H1 (cell line): ENCODE data around the gene FAM204A. TPM values are rescaled to one million over a fixed set of nuclear protein-coding genes. Genes with fewer than 3 reads are reported as not detected.

Experiments used
- CTCF ChIA-PET: fragments of 300-600 bp; sonication (Branson Sonifier 250); formaldehyde crosslinking; loops from one replicate; lab custom pipeline; 2021; ENCODE audit not compliant: partially characterized antibody; lab: Charles Lee
- POLR2A ChIA-PET: fragments of 300-600 bp; sonication (Branson Sonifier 250); formaldehyde crosslinking; loops from one replicate; lab custom pipeline; 2021; ENCODE audit warnings: inconsistent platforms; ENCODE audit not compliant: partially characterized antibody; lab: Charles Lee
- DNase-seq, 2 experiments: peaks; one replicate each; pipeline versions ENCODE4 v3.0.0 to v3.0.0-alpha.2; 2010 to 2022; ENCODE audit warnings: low spot score in 2 of 2, low read depth in 1 of 2, mixed read lengths in 1 of 2
- FAIRE-seq: peaks from 2 replicates; lab custom pipeline; 2011; peaks lifted over from hg19 to GRCh38; lab: Jason Lieb, UNC
- H2AFZ ChIP-seq: 2 replicates; pipeline ENCODE4 v1.8.1; 2012; ENCODE audit warnings: low read length, inconsistent platforms
- H2AK5ac ChIP-seq: 2 replicates; pipeline ENCODE4 v1.6.1; 2013; ENCODE audit warnings: low read depth, low read length
- H2BK120ac ChIP-seq: replicated peaks from 2 replicates; pipeline ENCODE3; 2013; ENCODE audit warnings: low read depth, low read length, inconsistent platforms
- H2BK12ac ChIP-seq: 2 replicates; pipeline ENCODE4 v1.6.1; 2013; ENCODE audit warnings: low read depth, low read length
- H2BK15ac ChIP-seq: 2 replicates; pipeline ENCODE4 v1.6.1; 2013; ENCODE audit warnings: low read length
- H2BK20ac ChIP-seq: 2 replicates; pipeline ENCODE4 v1.6.1; 2013; ENCODE audit warnings: low read length
- H2BK5ac ChIP-seq: 2 replicates; pipeline ENCODE4 v1.6.1; 2013; ENCODE audit warnings: low read depth, low read length
- H3K14ac ChIP-seq: 2 replicates; pipeline ENCODE4 v1.6.1; 2013; ENCODE audit warnings: inconsistent platforms; ENCODE audit not compliant: insufficient read length
- H3K18ac ChIP-seq: 2 replicates; pipeline ENCODE4 v1.6.1; 2013; ENCODE audit warnings: low read length; ENCODE audit errors: extremely low read depth
- H3K23ac ChIP-seq: 2 replicates; pipeline ENCODE4 v1.6.1; 2013; ENCODE audit warnings: inconsistent platforms; ENCODE audit not compliant: insufficient read length
- H3K23me2 ChIP-seq: 2 replicates; pipeline ENCODE4 v1.6.1; 2013; ENCODE audit warnings: low read depth, low read length
- H3K27ac ChIP-seq: 2 replicates; pipeline ENCODE4 v1.6.1; 2011; ENCODE audit warnings: low read depth, low read length, inconsistent platforms
- H3K27me3 ChIP-seq, 4 experiments: replicated peaks in 1 of 4; 1 replicate in 1 of 4; 2 replicates in 3 of 4; pipeline versions ENCODE4 v1.6.1 to v1.8.1; 2011 to 2013; ENCODE audit warnings: low read length in 3 of 4, mild to moderate bottlenecking in 3 of 4, inconsistent platforms in 2 of 4, mixed read lengths in 2 of 4, moderate library complexity in 1 of 4; ENCODE audit not compliant: control insufficient read depth in 3 of 4, insufficient read depth in 3 of 4; ENCODE audit errors: extremely low read depth in 1 of 4
- H3K36me3 ChIP-seq, 4 experiments: 2 replicates each; pipeline versions ENCODE4 v1.6.1 to v1.8.1; 2011 to 2013; ENCODE audit warnings: mild to moderate bottlenecking in 4 of 4, low read length in 3 of 4, moderate library complexity in 2 of 4, control low read depth in 1 of 4, inconsistent platforms in 1 of 4; ENCODE audit not compliant: insufficient read depth in 4 of 4, control insufficient read depth in 2 of 4
- H3K4ac ChIP-seq: replicated peaks from 2 replicates; pipeline ENCODE3; 2013; ENCODE audit warnings: low read length, low read depth, mixed read lengths, inconsistent platforms; ENCODE audit not compliant: insufficient read length
- H3K4me1 ChIP-seq, 4 experiments: replicated peaks in 1 of 4; 1 replicate in 1 of 4; 2 replicates in 3 of 4; pipeline versions ENCODE4 v1.6.1 to v1.8.1; 2011 to 2013; ENCODE audit warnings: low read length in 3 of 4, inconsistent platforms in 2 of 4, mixed read lengths in 1 of 4; ENCODE audit not compliant: insufficient read depth in 4 of 4, control insufficient read depth in 3 of 4
- H3K4me2 ChIP-seq, 2 experiments: 2 replicates each; pipeline versions ENCODE4 v1.6.1 to v1.8.1; 2011 to 2013; ENCODE audit warnings: low read depth in 2 of 2, low read length in 2 of 2, control low read depth in 1 of 2, inconsistent platforms in 1 of 2, mild to moderate bottlenecking in 1 of 2; ENCODE audit not compliant: insufficient read depth in 1 of 2
- H3K4me3 ChIP-seq, 4 experiments: fragments of 200-600, 300-600 bp in 1 of 4; sonication (generic), shearing (Covaris generic), sonication (Bioruptor Twin) in 1 of 4; 2 replicates each; pipeline versions ENCODE4 v1.5.1 to v1.8.1; 2011 to 2016; ENCODE audit warnings: low read length in 4 of 4, low read depth in 3 of 4, control low read depth in 2 of 4, inconsistent platforms in 2 of 4, mild to moderate bottlenecking in 2 of 4, mixed read lengths in 1 of 4, moderate library complexity in 1 of 4; ENCODE audit not compliant: insufficient read depth in 2 of 4; ENCODE audit errors: extremely low read depth in 1 of 4
- H3K56ac ChIP-seq: replicated peaks from 2 replicates; pipeline ENCODE3; 2013; ENCODE audit warnings: low read depth, mild to moderate bottlenecking, mixed read lengths, low read length, inconsistent platforms; ENCODE audit not compliant: insufficient read length
- H3K79me1 ChIP-seq: 2 replicates; pipeline ENCODE4 v1.6.1; 2013; ENCODE audit warnings: low read depth, low read length, control low read depth
- H3K79me2 ChIP-seq, 2 experiments: 2 replicates each; pipeline versions ENCODE4 v1.6.1 to v1.8.1; 2012 to 2013; ENCODE audit warnings: low read length in 2 of 2, mild to moderate bottlenecking in 2 of 2, inconsistent platforms in 1 of 2; ENCODE audit not compliant: insufficient read depth in 2 of 2, control insufficient read depth in 1 of 2
- H3K9ac ChIP-seq, 4 experiments: replicated peaks in 1 of 4; 1 replicate in 1 of 4; 2 replicates in 3 of 4; pipeline versions ENCODE4 v1.6.1 to v1.8.1; 2011 to 2013; ENCODE audit warnings: low read depth in 3 of 4, low read length in 3 of 4, control low read depth in 2 of 4, mild to moderate bottlenecking in 2 of 4, moderate library complexity in 2 of 4, inconsistent platforms in 1 of 4; ENCODE audit errors: extremely low read depth in 1 of 4
- H3K9me3 ChIP-seq, 2 experiments: 2 replicates each; pipeline versions ENCODE4 v1.6.1 to v1.8.1; 2012 to 2013; ENCODE audit warnings: mild to moderate bottlenecking in 2 of 2, moderate library complexity in 2 of 2, control low read depth in 1 of 2, inconsistent platforms in 1 of 2, low read depth in 1 of 2, low read length in 1 of 2, mixed read lengths in 1 of 2; ENCODE audit not compliant: insufficient read depth in 2 of 2
- H4K20me1 ChIP-seq, 2 experiments: replicated peaks in 1 of 2; 2 replicates each; pipeline versions ENCODE3 to v1.8.1; 2011 to 2013; ENCODE audit warnings: inconsistent platforms in 2 of 2, low read length in 2 of 2, mild to moderate bottlenecking in 1 of 2; ENCODE audit not compliant: insufficient read depth in 2 of 2, control insufficient read depth in 1 of 2
- H4K5ac ChIP-seq: 2 replicates; pipeline ENCODE4 v1.6.1; 2013; ENCODE audit warnings: low read length, low read depth, mixed read lengths, inconsistent platforms; ENCODE audit not compliant: insufficient read length
- H4K8ac ChIP-seq: 2 replicates; pipeline ENCODE4 v1.8.0; 2013; ENCODE audit warnings: mild to moderate bottlenecking, moderate library complexity, low read length, inconsistent platforms; ENCODE audit not compliant: insufficient read depth; ENCODE audit errors: extremely low read depth
- H4K91ac ChIP-seq: replicated peaks from 2 replicates; pipeline ENCODE3; 2013; ENCODE audit warnings: low read length, mixed read lengths, inconsistent platforms; ENCODE audit not compliant: insufficient read length
- CEBPB ChIP-seq: IDR thresholded peaks from 2 replicates; pipeline ENCODE4 v1.6.1; 2012; ENCODE audit warnings: low read depth, low read length
- EP300 ChIP-seq, 2 experiments: IDR thresholded peaks; 1 replicate in 1 of 2; 2 replicates in 1 of 2; pipeline ENCODE4 v1.6.1; 2011 to 2012; ENCODE audit warnings: low read depth in 2 of 2, low read length in 2 of 2, mild to moderate bottlenecking in 2 of 2, borderline replicate concordance in 1 of 2, inconsistent platforms in 1 of 2, moderate library complexity in 1 of 2
- KDM5A ChIP-seq: fragments of 200-600 bp; IDR thresholded peaks from 2 replicates; pipeline ENCODE4 v1.7.1; 2012; ENCODE audit warnings: mild to moderate bottlenecking, low read length, inconsistent platforms, mixed read lengths
- POLR2AphosphoS5 ChIP-seq: IDR thresholded peaks from 2 replicates; pipeline ENCODE4 v1.6.1; 2011; ENCODE audit warnings: low read depth, low read length
- RAD21 ChIP-seq, 2 experiments: IDR thresholded peaks in 1 of 2; conservative IDR thresholded peaks in 1 of 2; 2 replicates each; pipeline ENCODE4 v1.6.1; 2011; ENCODE audit warnings: low read depth in 2 of 2, low read length in 2 of 2, improper control_type of control experiment in 1 of 2, inconsistent platforms in 1 of 2, mild to moderate bottlenecking in 1 of 2, moderate library complexity in 1 of 2
- SUZ12 ChIP-seq: fragments of 200-600 bp; sonication (generic); IDR thresholded peaks from 2 replicates; pipeline ENCODE4 v1.6.1; 2012; ENCODE audit warnings: mild to moderate bottlenecking, inconsistent platforms, low read length, moderate library complexity, mixed read lengths
- ZNF274 ChIP-seq: IDR thresholded peaks from 2 replicates; pipeline ENCODE4 v1.7.0; 2012; ENCODE audit warnings: low read length, borderline replicate concordance; ENCODE audit errors: extremely low read depth
- WGBS, 2 experiments: shearing (Covaris generic) in 1 of 2; methylation state at CpG; one replicate each; pipeline versions ENCODE4 v1.1.6 to v1.1.7; 2013 to 2015; ENCODE audit warnings: low lambda C conversion rate in 2 of 2, mixed read lengths in 2 of 2, inconsistent platforms in 1 of 2, low coverage in 1 of 2, missing lambda C conversion rate in 1 of 2; ENCODE audit not compliant: insufficient replicate concordance in 2 of 2, insufficient coverage in 1 of 2, insufficient read length in 1 of 2; ENCODE audit errors: extremely low coverage in 1 of 2, missing lambda C conversion rate in 1 of 2; 5-methylcytosine and 5-hydroxymethylcytosine counted together
- polyA plus RNA-seq, 7 experiments: library from polyadenylated mRNA; depleted of rRNA in 3 of 7; stranded (reverse) in 5 of 7; unstranded in 2 of 7; fragments of >200 nt in 5 of 7; fragments of 200-250 nt in 2 of 7; gene quantifications; 1 replicate in 5 of 7; 2 replicates in 1 of 7; 4 replicates in 1 of 7; pipeline versions ENCODE4 v1.2.1 to v1.2.3, GENCODE V29; 2011 to 2013; ENCODE audit warnings: missing spikeins in 2 of 7, mixed read lengths in 2 of 7
- total RNA-seq: library from RNA; stranded (reverse); fragmentation: NEBNext Ultra II Directional; extraction: Animal tissue kit (Norgen Biotek cat#: 25700); gene quantifications from 2 replicates; pipeline ENCODE4 v1.2.1, GENCODE V29; 2021
- TF ChIP-seq, protein P1 (sequence below): IDR thresholded peaks from 2 replicates; pipeline ENCODE4 v1.6.1; 2012; ENCODE audit warnings: inconsistent platforms
- TF ChIP-seq, protein P2 (sequence below), 3 experiments: IDR thresholded peaks; 1 replicate in 2 of 3; 2 replicates in 1 of 3; pipeline versions ENCODE4 v1.5.1 to v1.6.1; 2011; ENCODE audit warnings: low read length in 3 of 3, mild to moderate bottlenecking in 3 of 3, inconsistent platforms in 2 of 3, low read depth in 1 of 3, moderate library complexity in 1 of 3; ENCODE audit not compliant: insufficient read depth in 1 of 3; ENCODE audit errors: control extremely low read depth in 1 of 3

Gene FAM204A
- total and polyA plus RNA-seq, 2 of the 8 experiments (the other 6 are each of a cell fraction or from before 2014, with no cell fraction given), result 4.9 to 37.4 TPM

DNA sequence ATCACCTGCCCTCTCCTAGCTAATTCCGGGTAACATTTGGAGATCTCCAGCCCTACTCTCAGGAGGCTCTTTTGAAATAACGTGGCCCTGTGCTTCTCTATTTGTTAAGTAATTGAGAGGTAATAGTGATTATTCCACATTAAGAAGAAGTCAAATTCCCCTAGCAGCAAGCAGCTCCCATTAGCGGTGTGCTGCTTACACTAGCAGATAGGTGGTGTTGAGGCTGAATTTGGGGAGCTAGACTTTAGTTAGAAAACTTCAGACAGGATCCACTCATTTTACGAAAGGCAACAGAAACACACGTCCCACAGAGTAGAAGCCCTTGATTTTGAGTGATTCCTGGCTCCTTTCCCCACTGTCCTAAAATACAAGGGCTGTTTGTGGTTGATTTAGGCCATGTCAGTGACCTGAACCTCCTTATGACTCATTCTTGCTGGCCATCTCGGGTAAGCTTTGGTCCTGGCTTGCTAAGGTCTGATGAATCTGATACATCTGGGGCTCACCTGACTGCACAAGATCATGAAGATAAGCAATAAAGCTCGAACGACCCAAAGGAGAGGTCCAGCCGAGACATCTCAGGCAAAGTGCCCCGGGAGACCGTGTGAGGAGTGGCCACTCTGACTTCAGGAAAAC, 77.2 kb downstream of the FAM204A start:
- peaks cover 1 to 4% of the 10 kb centered on the region in 2 experiments for H4K20me1 ChIP-seq
- 68% methylated on average over 11 of the region's 11 CpGs; no CpG with 5 or more reads in 1 of the 2 experiments for WGBS, 2 experiments
- no peak overlapping the region for H3K27ac ChIP-seq
- ChIA-PET POLR2A (interaction anchor here (0.6 kb wide), 1 partner anchor 40 kb away, joined by 3 read pairs; no protein-coding TSS in a partner anchor), CTCF (interaction anchor here (0.8 to 1.8 kb wide), 14 partner anchors 9 to 769 kb away, joined by 3 to 9 read pairs (median 3); no protein-coding TSS in a partner anchor)
- H3K14ac ChIP-seq, result no peak overlapping the region
- DNase-seq (no peak), FAIRE-seq (no peak)
- H3K9me3 ChIP-seq, result no peaks in the 10 kb centered on the region
- H3K27me3 ChIP-seq, result peaks cover 35 to 81% (median 58%) of the 10 kb centered on the region in 4 experiments
- H3K36me3 ChIP-seq, result no peaks in the 10 kb centered on the region
- H4K8ac ChIP-seq, result no peak overlapping the region; the same call in 1 of the 2 replicates
- H3K23ac ChIP-seq, result no peak overlapping the region
- no peaks in the 10 kb centered on the region for H3K79me2 ChIP-seq
- H3K79me1 ChIP-seq, result no peaks in the 10 kb centered on the region
- no peak overlapping the region for H2AFZ ChIP-seq
- H2BK12ac ChIP-seq, result no peak overlapping the region
- H3K4me1 ChIP-seq, result peaks cover 0 to 5% (median 0%) of the 10 kb centered on the region in 4 experiments; a peak in 1 of 7 replicates
- H3K56ac ChIP-seq, result no peak overlapping the region
- no peak overlapping the region for H2BK5ac ChIP-seq
- no peak overlapping the region for H3K4me3 ChIP-seq
- H2BK15ac ChIP-seq, result no peak overlapping the region
- H3K9ac ChIP-seq, result no peak overlapping the region
- no peaks in the 10 kb centered on the region for H3K23me2 ChIP-seq
- H4K5ac ChIP-seq, result no peak overlapping the region
- no peak overlapping the region for H2BK20ac ChIP-seq
- no peak overlapping the region for H2BK120ac ChIP-seq
- no peak overlapping the region for H2AK5ac ChIP-seq
- no peak overlapping the region for H3K4ac ChIP-seq
- no peak overlapping the region for H4K91ac ChIP-seq
- H3K18ac ChIP-seq, result no peak overlapping the region
- no peak overlapping the region for H3K4me2 ChIP-seq
- no peak for TF ChIP-seq KDM5A
- no peak for TF ChIP-seq CEBPB
- TF ChIP-seq RAD21 (IDR thresholded peaks at IDR 0.05 in 1 of 2, conservative IDR thresholded peaks at IDR 0.05 in 1 of 2; ENCODE audit: low read depth in 2 of 2, low read length in 2 of 2), result peak; percentile 19 to 34; a peak in 2 of 4 replicates
- TF ChIP-seq POLR2AphosphoS5, result no peak
- TF ChIP-seq ZNF274, result no peak
- TF ChIP-seq, protein P1, sequence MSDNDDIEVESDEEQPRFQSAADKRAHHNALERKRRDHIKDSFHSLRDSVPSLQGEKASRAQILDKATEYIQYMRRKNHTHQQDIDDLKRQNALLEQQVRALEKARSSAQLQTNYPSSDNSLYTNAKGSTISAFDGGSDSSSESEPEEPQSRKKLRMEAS, result no peak
- no peak for TF ChIP-seq SUZ12
- no peak for TF ChIP-seq EP300 (IDR thresholded peaks at IDR 0.05; ENCODE audit: borderline replicate concordance in 1 of 2, low read depth in 2 of 2, low read length in 2 of 2)
- TF ChIP-seq, protein P2, sequence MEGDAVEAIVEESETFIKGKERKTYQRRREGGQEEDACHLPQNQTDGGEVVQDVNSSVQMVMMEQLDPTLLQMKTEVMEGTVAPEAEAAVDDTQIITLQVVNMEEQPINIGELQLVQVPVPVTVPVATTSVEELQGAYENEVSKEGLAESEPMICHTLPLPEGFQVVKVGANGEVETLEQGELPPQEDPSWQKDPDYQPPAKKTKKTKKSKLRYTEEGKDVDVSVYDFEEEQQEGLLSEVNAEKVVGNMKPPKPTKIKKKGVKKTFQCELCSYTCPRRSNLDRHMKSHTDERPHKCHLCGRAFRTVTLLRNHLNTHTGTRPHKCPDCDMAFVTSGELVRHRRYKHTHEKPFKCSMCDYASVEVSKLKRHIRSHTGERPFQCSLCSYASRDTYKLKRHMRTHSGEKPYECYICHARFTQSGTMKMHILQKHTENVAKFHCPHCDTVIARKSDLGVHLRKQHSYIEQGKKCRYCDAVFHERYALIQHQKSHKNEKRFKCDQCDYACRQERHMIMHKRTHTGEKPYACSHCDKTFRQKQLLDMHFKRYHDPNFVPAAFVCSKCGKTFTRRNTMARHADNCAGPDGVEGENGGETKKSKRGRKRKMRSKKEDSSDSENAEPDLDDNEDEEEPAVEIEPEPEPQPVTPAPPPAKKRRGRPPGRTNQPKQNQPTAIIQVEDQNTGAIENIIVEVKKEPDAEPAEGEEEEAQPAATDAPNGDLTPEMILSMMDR (IDR thresholded peaks at IDR 0.05; ENCODE audit: control extremely low read depth in 1 of 3, insufficient read depth in 1 of 3, low read depth in 1 of 3, low read length in 3 of 3), result peak in 2 of 3 experiments; percentile 15 to 44; a peak in 2 of 4 replicates
